NCI-H460 (cell line): Measurements from ENCODE around the gene KLHL9. TPM values are rescaled to one million over a fixed set of nuclear protein-coding genes. Genes with fewer than 3 reads are reported as not detected.
A peak's percentile ranks its signal among the peaks of the same experiment; 100 is the strongest.

Experiments used
- DNase-seq: peaks from one replicate; pipeline ENCODE4 v3.0.0-alpha.2; 2016; ENCODE audit warnings: low read depth; ENCODE audit errors: extremely low read depth
- total RNA-seq: library from RNA; depleted of rRNA; stranded (reverse); fragments of >200 nt; shearing (Covaris generic); gene quantifications from 2 replicates; pipeline ENCODE4 v1.2.3, GENCODE V29; 2014; rRNA removed

KLHL9 gene
- total RNA-seq, 1 experiment from 2014 or later: 23.6 TPM

GRCh38 chr9:21320465-21320864 lies 14.7 kb downstream of the KLHL9 start:
- no peak for DNase-seq

- DNase-seq: peak; percentile 33
These were observed 17.0 kb downstream of the KLHL9 start for GRCh38 chr9:21317956-21318923.

- DNase-seq: no peak
These were observed 18.3 kb downstream of the KLHL9 start for GRCh38 chr9:21316860-21317259.

GRCh38 chr9:21316032-21316842 lies 19.0 kb downstream of the KLHL9 start:
- no peak for DNase-seq

- no peak for DNase-seq
These were observed 21.1 kb downstream of the KLHL9 start for GRCh38 chr9:21314152-21314551.

- DNase-seq: no peak
These were observed 23.3 kb downstream of the KLHL9 start for GRCh38 chr9:21311889-21312288.

- no peak for DNase-seq
These were observed 30.0 kb downstream of the KLHL9 start, which contains the start of gene IFNA5 for GRCh38 chr9:21305213-21305612. Gene IFNA5, minus strand, starts transcription at chr9:21305313. Its CDS starts 57 bp downstream, at chr9:21305256.

- DNase-seq: no peak
These were observed 39.2 kb downstream of the KLHL9 start for GRCh38 chr9:21295992-21296391.

GRCh38 chr9:21294904-21295538 lies 40.2 kb downstream of the KLHL9 start:
- DNase-seq: no peak

GRCh38 chr9:21294364-21294774 lies 40.8 kb downstream of the KLHL9 start:
- peak; percentile 1 for DNase-seq

- no peak for DNase-seq
These were observed 45.4 kb downstream of the KLHL9 start for GRCh38 chr9:21289848-21290247.

GRCh38 chr9:21287280-21287679 lies 47.9 kb downstream of the KLHL9 start:
- no peak for DNase-seq

- no peak for DNase-seq
These were observed 48.5 kb downstream of the KLHL9 start for GRCh38 chr9:21286659-21287058.

GRCh38 chr9:21286099-21286498 lies 49.1 kb downstream of the KLHL9 start:
- DNase-seq: no peak

- DNase-seq: no peak
These were observed 53.9 kb downstream of the KLHL9 start for GRCh38 chr9:21281275-21281674.

Other genes starting within 250 kb of the KLHL9 start
- not detected in 2 replicates for gene IFNW1, start 193.6 kb downstream of the KLHL9 start, total RNA-seq
- not detected in 2 replicates for gene IFNA21, start 168.7 kb downstream of the KLHL9 start, total RNA-seq
- not detected in 2 replicates for gene IFNA4, start 147.8 kb downstream of the KLHL9 start, total RNA-seq
- gene IFNA7, start 133.2 kb downstream of the KLHL9 start, total RNA-seq: not detected in 2 replicates
- gene IFNA10, start 128.3 kb downstream of the KLHL9 start, total RNA-seq: not detected in 2 replicates
- not detected in 2 replicates for gene IFNA16, start 118.1 kb downstream of the KLHL9 start, total RNA-seq
- gene IFNA17, start 107.2 kb downstream of the KLHL9 start, total RNA-seq: not detected in 2 replicates
- not detected in 2 replicates for gene IFNA14, start 95.4 kb downstream of the KLHL9 start, total RNA-seq
- not detected in 2 replicates for gene IFNA5, start 30.1 kb downstream of the KLHL9 start, total RNA-seq
- not detected in 2 replicates for gene IFNA6, start 15.5 kb upstream of the KLHL9 start, total RNA-seq
- gene IFNA13, start 32.7 kb upstream of the KLHL9 start, total RNA-seq: not detected in 2 replicates
- not detected in 2 replicates for gene IFNA2, start 50.0 kb upstream of the KLHL9 start, total RNA-seq
- not detected in 2 replicates for gene IFNA8, start 73.7 kb upstream of the KLHL9 start, total RNA-seq
- not detected in 2 replicates for gene IFNA1, start 105.0 kb upstream of the KLHL9 start, total RNA-seq
- 0.38 and 0.87 TPM in 2 replicates for gene IFNE, start 146.9 kb upstream of the KLHL9 start, total RNA-seq